Fibroblast of lung (primary cell): Measurements from ENCODE around the gene SORCS2.

ENCODE experiments used
- EZH2 ChIP-seq: IDR thresholded peaks from 2 replicates; pipeline ENCODE4 v1.5.1; 2012; ENCODE audit warnings: low read length, control low read depth, mild to moderate bottlenecking; ENCODE audit errors: missing control alignments
- TF ChIP-seq, protein P1 (sequence below), 2 donors: IDR thresholded peaks in 1 of 2; conservative IDR thresholded peaks in 1 of 2; 1 replicate in 1 of 2; 2 replicates in 1 of 2; pipeline ENCODE4 v1.5.1; 2011 to 2012; ENCODE audit warnings: low read length in 2 of 2, control low read depth in 1 of 2, inconsistent platforms in 1 of 2, low read depth in 1 of 2, mild to moderate bottlenecking in 1 of 2

DNA sequence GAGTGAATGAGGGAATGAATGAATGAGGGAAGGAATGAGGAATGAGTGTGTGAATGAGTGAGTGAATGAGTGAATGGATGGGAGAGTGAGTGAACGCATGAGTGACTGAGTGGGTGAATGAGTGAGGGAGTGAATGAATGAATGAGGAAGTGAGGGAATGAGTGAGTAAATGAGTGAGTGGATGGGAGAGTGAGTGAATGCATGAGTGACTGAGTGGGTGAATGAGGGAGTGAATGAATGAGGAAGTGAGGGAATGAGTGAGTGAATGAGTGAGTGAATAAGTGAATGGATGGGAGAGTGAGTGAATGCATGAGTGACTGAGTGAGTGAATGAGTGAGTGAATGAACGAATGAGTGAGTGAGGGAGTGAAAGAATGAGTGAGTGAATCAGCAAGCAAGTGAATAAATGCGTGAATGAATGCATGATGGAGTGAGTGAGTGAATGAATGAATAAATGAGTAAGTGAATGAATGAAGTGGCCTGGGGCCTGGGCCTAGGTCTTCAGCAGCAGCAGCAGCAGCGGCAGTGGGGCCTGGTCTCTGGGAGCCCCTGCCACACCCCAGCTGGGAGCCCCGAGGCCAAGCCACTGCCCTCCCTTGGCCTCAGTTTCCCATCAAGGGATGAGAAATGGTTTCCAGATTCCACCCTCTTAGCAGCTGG lies 258.6 kb downstream of the SORCS2 start:
- TF ChIP-seq, protein P1, sequence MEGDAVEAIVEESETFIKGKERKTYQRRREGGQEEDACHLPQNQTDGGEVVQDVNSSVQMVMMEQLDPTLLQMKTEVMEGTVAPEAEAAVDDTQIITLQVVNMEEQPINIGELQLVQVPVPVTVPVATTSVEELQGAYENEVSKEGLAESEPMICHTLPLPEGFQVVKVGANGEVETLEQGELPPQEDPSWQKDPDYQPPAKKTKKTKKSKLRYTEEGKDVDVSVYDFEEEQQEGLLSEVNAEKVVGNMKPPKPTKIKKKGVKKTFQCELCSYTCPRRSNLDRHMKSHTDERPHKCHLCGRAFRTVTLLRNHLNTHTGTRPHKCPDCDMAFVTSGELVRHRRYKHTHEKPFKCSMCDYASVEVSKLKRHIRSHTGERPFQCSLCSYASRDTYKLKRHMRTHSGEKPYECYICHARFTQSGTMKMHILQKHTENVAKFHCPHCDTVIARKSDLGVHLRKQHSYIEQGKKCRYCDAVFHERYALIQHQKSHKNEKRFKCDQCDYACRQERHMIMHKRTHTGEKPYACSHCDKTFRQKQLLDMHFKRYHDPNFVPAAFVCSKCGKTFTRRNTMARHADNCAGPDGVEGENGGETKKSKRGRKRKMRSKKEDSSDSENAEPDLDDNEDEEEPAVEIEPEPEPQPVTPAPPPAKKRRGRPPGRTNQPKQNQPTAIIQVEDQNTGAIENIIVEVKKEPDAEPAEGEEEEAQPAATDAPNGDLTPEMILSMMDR (conservative IDR thresholded peaks at IDR 0.05 in 1 of 2, IDR thresholded peaks at IDR 0.05 in 1 of 2; ENCODE audit: low read depth in 1 of 2, low read length in 2 of 2), result no peak
- no peak for TF ChIP-seq EZH2
